HG03439 (cell line): ENCODE results near the gene CANT1.

ENCODE experiments used
- ATAC-seq: cut with Tn5 transposase; IDR thresholded peaks from one replicate; pipeline ENCODE4 v1.9.1; 2021; ENCODE audit warnings: mild to moderate bottlenecking, moderate library complexity; ENCODE audit not compliant: unreplicated experiment

The CANT1 gene

DNA sequence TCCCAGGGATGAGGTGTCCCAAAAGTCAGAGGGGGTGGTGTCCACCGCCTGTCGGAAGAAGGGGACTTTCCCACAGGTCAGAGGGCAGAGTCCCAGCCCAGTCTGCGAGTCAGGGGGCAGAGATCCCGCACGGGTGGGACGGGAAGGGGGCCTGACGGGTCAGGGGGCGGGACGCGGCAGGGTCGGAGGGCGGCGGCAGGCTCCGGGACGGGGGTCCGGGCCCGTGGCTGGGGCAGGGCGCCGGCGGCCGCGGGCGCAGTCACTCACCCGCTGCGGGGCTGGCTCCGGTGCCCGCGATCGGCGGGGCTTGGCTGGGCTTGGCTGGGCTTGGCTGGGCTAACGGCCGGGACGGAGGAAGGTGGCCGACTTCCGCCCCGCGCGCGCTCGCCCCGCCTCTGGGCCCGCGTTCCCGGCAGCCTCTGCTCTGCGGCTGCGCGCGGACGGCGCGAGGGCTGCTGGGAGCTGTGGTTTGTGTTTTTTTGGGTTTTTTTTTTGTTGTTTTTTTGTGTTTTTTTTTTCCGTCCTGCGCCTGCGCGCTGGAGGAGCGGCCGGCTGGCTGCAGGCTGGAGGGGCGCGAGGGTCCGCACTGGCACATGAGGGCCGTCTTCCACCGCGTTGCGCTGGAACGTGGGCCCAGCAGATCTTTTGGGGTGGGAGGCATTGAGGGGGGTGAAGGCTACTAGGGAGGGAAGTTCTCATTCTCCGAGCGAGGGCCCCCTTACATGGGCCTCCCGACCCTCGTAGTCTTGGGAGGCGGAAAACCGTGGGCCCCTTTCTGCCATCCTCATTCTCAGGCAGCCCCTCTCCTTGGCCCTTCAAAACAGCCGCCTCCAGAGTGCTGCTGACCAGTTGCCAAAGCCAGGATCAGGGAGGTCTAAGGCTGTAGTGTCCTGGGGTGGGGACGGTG is at the start of gene CANT1:
Gene CANT1, minus strand, starts transcription at position 368 of the 907 bp plus-strand sequence. CDS start 12,142 bp downstream, outside the sequence.
- peak; percentile 88 for ATAC-seq

- no peak for ATAC-seq
These were observed 48.3 kb upstream of the CANT1 start for GRCh38 chr17:79057737-79058385.

GRCh38 chr17:79055197-79055596 is 45.6 kb upstream of the CANT1 start:
- ATAC-seq = no peak

DNA sequence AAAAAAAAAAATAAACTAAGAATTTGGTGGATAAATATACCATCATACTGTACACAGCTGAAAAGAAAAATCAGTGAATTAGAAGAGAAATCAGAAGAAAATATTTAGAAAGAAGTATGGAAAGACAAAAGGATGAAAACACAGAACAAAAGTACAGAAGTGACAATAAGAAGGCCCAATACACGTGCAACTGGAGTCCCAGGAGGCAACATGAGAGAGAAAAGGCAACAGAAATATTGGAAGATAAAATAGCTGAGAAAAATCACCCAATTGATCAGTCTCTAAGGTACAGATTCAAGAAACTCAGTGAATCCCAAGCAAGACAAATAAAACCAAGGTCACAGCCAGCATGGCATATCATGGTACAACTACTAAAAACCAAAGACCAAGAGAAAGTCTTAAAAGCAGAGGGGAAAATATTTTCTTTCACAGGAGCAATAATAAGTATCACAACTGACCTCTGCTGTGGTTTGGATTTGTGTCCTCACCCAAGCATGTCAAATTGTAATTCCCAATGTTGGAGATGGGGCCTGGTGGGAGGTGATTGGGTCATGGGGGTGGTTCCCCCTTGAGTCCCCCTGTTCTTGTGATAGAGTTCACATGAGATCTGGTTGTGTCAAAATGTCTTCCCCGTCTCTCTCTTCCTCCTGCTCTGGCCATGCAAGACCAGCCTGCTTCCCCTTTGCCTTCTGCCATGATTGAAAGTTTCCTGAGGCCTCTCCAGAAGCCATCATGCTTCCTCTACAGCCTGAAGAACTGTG is 44.8 kb upstream of the CANT1 start:
- no peak for ATAC-seq

DNA sequence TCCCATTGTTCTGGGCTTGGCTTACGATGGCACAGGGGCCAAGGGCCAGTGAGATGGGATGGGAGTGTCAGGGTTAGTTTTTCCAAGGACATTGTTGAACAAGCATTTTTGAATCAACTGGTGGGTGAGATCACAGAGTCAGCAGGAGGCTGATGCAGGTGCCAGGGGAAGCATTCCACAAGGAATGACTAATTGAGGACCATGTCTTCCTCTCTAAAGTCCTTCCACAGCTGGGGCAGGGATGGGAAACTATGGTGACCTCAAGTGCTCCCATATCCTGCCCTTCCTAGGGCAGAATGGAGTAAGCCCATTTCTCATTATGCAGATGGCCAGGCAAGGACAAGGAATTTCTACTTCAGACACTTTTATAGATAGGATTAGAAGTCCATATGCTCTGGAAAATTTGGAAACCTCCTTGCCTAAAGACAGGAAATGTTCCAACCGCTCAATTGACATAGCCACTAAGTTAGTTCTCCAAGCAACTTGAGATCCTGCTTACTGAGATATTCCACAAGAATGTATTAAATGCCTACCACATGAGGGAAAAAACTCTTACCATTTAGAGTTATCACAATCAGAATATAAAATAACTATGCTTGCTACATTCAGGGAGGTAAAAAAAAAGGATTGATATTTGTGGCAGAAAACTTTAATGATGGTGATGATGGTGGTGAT is 43.8 kb upstream of the CANT1 start:
- ATAC-seq = no peak

DNA sequence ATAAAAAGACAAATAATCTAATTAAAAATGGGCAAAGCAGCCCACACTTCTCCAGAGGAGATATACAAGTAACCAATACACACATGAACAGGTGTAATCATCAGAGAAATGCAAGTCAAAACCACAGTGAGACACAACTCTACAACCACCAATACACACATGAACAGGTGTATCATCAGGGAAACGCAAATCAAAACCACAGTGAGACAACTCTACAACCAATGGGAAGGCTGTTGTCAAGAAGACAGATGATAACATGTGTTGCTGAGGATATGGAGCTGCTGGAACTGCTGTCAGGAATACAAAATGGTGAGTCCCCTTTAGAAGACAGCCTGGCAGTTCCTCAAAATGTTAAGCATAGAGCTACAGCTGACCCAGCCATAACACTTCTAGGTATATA is 42.6 kb upstream of the CANT1 start:
- ATAC-seq = no peak

DNA sequence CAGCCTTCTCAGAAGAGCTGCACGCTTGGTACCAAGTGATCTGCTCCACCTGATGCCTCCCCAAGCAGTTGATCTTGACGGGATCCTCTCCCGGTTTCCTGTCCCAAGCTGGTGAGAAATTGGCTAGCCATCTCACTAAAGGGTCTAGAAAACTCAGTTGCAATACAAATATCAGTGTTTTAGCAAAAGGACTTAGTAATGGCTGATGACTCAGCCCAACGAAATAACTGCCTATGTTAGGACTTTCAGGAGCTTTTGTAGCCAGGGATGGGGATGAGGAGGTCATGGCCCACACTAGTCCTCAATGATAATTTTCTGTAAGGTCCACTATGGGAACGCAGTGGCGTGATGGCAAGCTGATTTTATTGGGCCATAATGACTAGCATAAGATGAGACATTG is 41.7 kb upstream of the CANT1 start:
- no peak for ATAC-seq

GRCh38 chr17:79050551-79050950 is 41.0 kb upstream of the CANT1 start:
- no peak for ATAC-seq

GRCh38 chr17:79049821-79050220 is 40.3 kb upstream of the CANT1 start:
- no peak for ATAC-seq

DNA sequence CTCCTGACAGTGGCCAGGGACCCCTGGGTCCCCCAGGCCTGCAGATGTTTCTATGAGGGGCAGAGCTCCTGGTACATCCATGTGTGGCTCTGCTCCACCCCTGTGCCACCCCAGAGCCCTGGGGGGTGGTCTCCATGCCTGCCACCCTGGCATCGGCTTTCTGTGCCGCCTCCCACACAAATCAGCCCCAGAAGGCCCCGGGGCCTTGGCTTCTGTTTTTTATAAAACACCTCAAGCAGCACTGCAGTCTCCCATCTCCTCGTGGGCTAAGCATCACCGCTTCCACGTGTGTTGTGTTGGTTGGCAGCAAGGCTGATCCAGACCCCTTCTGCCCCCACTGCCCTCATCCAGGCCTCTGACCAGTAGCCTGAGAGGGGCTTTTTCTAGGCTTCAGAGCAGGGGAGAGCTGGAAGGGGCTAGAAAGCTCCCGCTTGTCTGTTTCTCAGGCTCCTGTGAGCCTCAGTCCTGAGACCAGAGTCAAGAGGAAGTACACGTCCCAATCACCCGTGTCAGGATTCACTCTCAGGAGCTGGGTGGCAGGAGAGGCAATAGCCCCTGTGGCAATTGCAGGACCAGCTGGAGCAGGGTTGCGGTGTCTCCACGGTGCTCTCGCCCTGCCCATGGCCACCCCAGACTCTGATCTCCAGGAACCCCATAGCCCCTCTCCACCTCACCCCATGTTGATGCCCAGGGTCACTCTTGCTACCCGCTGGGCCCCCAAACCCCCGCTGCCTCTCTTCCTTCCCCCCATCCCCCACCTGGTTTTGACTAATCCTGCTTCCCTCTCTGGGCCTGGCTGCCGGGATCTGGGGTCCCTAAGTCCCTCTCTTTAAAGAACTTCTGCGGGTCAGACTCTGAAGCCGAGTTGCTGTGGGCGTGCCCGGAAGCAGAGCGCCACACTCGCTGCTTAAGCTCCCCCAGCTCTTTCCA is 39.5 kb upstream of the CANT1 start:
- no peak for ATAC-seq

GRCh38 chr17:79047923-79048825 is 38.6 kb upstream of the CANT1 start:
- ATAC-seq = no peak

DNA sequence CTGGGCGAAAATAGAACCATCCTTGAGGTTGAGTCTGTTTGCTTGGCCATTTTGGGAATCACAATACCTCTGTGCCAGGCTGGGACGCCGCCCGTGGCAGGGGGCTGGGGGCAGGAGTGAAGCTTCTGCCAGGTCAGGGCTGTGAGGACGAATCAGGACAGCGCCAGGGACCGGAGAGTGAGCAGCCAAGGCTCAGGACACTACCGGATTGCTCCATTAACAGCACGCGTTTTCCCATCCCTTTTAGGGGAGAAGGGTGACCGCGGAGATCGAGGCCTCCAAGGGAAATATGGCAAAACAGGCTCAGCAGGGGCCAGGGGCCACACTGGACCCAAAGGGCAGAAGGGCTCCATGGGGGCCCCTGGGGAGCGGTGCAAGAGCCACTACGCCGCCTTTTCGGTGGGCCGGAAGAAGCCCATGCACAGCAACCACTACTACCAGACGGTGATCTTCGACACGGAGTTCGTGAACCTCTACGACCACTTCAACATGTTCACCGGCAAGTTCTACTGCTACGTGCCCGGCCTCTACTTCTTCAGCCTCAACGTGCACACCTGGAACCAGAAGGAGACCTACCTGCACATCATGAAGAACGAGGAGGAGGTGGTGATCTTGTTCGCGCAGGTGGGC is 37.8 kb upstream of the CANT1 start:
- ATAC-seq = no peak

GRCh38 chr17:79046916-79047280 is 37.3 kb upstream of the CANT1 start:
- no peak for ATAC-seq

DNA sequence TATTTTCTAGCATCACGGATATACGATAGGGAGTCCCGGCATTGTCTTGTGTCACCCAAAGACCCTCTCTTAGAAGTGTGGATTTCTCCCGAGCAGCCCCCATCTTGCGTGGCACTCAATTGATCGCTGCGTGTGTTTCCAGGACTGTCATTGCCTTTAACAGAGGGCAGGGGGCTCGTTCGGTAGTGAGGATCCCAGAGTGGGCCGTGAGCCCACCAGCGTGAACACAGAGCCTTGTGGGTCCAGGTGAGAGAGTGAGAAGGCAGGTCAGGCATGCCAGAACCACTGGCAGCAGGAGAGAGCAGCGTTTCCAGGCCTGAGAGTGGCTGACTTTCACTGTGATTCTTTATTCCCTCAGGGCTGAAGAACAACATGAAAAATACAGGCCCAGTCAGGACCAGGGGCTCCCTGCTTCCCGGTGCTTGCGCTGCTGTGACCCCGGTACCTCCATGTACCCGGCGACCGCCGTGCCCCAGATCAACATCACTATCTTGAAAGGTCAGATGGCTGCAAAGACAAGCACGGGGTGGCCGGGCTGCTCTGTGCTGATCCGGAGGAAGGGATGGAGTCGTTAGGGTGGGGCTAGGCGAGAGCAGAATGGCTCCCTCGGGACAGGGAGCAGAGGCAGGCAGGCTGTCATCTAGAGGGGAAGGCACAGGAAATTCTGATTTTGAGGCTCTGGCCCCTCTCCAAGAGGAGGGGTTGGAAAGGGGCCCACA is 36.8 kb upstream of the CANT1 start:
- ATAC-seq = no peak

DNA sequence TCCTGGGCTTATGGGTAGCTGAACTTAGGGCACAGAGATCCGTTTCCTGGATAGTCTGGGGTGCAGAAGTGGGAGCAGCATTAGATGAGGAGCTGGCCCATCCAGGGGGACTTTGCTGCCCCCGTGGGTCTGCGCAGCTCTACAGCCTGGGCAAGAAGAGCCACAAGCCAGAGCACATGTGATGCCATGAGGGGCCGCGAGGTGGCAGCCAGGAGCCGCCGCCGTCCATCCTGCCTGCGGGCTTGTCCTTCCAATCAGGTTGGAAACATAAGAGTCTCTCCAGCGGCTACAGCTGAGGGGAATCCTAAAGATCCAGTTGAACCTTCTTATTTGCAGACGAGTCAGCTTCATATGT is 36.3 kb upstream of the CANT1 start:
- ATAC-seq = no peak

DNA sequence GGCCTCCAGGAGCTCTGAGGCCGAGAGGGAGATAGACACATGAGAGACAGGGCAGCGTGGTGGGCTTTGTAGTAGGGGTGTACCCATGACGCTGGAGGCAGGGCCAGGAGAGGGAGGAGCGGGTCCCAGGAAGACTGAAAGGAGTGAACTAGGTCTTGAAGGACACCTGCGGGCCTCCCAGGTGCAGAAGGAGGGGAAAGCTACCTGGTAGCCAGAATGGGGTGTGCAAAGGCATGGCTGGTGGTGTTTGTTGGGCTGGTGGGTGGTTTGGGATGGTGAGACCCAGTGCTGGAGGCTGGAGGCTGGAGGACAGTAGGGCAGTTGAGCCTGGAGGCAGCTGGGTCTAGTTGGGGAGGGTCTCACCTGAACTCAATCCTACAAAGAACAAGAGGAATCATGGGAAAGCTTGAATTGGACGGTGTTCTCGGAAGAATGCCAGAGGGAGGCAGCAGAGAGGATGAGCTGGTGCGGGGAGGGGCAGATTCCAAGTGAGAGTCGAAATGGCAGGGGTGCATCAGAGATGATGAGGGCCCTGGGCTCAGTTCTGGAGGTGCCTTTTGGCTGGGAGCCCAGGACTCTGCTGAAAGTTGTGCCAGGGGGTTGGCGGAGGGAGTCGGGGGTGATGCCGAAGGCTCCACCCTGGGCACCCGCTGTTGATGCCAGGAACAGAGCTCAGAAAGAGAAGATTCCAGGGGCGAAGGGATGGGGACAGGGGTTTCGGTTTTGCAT is 35.6 kb upstream of the CANT1 start:
- ATAC-seq = no peak

GRCh38 chr17:79044462-79044861 is 34.9 kb upstream of the CANT1 start:
- no peak for ATAC-seq
